ENCODE results near the gene B3GAT2. TPM values are rescaled to one million over a fixed set of nuclear protein-coding genes. Genes with fewer than 3 reads are reported as not detected.

Gene B3GAT2
- total RNA-seq, 1 donor: under 0.01 TPM

DNA sequence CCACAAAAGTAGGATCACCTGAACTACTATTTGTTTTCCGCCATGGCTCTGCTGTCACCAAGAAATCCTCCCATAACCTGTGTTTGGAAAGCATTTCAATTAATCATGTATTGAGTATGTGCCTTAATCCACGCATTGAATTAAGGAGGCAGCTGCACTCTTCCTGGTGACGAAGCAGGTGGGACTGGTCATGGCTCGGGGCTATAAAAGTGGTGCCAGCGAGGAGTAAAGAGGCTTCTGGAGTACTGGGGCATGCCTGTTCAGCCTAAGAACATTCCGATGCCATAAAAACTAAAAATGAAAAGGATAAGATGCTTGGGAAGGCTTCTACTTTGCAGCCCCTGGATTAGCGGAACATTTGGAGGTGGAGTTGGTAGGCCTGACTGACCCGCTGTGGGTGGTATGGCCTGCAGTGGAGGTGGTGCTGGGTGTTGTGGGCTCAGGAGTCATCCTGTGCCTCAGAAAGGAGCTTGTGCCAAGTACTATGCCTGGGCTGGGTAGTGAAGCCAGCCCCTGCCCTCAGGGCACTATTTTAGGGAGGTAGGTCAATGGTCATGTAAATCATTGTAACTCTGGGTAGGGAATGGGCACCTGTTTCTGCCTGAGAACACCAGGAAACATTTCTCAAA lies 110.5 kb downstream of the B3GAT2 start:
- DNase-seq (ENCODE audit: low read depth): no peak
- TF ChIP-seq, protein P1, sequence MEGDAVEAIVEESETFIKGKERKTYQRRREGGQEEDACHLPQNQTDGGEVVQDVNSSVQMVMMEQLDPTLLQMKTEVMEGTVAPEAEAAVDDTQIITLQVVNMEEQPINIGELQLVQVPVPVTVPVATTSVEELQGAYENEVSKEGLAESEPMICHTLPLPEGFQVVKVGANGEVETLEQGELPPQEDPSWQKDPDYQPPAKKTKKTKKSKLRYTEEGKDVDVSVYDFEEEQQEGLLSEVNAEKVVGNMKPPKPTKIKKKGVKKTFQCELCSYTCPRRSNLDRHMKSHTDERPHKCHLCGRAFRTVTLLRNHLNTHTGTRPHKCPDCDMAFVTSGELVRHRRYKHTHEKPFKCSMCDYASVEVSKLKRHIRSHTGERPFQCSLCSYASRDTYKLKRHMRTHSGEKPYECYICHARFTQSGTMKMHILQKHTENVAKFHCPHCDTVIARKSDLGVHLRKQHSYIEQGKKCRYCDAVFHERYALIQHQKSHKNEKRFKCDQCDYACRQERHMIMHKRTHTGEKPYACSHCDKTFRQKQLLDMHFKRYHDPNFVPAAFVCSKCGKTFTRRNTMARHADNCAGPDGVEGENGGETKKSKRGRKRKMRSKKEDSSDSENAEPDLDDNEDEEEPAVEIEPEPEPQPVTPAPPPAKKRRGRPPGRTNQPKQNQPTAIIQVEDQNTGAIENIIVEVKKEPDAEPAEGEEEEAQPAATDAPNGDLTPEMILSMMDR (IDR thresholded peaks at IDR 0.05; ENCODE audit: insufficient read depth, low read depth, low read length): no peak
- H3K4me3 ChIP-seq (ENCODE audit: low read depth, low read length): no peak overlapping the region

DNA sequence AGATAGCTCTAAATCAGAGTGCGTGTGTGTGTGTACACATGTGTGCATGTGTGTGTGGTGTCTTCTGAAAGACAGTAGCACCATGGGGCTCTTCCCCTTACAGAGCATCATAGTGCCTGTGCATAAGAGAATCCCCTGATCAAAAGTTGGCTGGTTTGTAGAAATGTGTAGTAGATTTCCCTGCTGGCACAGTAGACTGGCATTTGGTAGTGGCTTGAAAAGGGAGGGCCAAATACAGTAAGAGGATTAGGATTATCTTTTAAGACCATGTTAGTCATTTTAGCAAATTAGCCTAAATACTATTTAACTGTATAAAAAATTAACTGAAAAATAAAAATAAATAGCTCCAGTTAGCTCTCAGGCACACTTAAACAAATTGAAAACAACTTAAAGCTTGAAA lies 112.6 kb downstream of the B3GAT2 start:
- H3K4me3 ChIP-seq (ENCODE audit: low read depth, low read length): no peak overlapping the region
- no peak for DNase-seq (ENCODE audit: low read depth)
- TF ChIP-seq, protein P1 (IDR thresholded peaks at IDR 0.05; ENCODE audit: insufficient read depth, low read depth, low read length): no peak

DNA sequence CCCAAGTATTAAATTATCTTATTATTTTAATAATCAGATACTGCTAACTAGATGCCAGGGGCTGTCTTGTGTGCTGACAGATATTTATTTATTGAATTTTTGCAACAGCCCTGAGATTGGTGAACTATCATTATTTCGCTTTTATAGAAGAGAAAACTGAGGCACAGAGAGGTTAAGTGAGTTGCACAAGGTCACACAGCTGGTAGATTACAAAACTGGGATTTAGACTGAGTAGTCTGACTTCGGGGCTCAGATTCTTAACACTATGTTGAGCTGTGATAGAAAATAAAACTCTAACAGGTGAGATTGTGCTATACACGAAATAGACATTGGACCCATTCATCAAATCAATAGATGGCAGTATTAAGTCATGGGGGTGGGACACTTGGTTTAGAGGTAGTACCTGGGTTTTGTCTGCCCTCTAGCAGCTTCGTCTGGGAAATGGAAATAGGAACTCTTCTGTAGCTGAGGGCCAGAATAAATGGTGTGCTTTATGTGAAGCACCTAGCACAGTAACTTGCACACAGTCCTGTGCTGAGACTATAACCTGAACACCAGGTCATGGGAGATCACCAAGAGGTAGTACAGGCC lies 113.4 kb downstream of the B3GAT2 start:
- no peak for DNase-seq (ENCODE audit: low read depth)
- TF ChIP-seq, protein P1 (IDR thresholded peaks at IDR 0.05; ENCODE audit: insufficient read depth, low read depth, low read length): no peak
- H3K4me3 ChIP-seq (ENCODE audit: low read depth, low read length): no peak overlapping the region

GRCh38 chr6:70842541-70842940 lies 114.3 kb downstream of the B3GAT2 start:
- TF ChIP-seq, protein P1 (IDR thresholded peaks at IDR 0.05; ENCODE audit: insufficient read depth, low read depth, low read length): no peak
- no peak overlapping the region for H3K4me3 ChIP-seq (ENCODE audit: low read depth, low read length)
- no peak for DNase-seq (ENCODE audit: low read depth)

GRCh38 chr6:70841112-70841511 lies 115.7 kb downstream of the B3GAT2 start:
- no peak for DNase-seq (ENCODE audit: low read depth)
- H3K4me3 ChIP-seq (ENCODE audit: low read depth, low read length): no peak overlapping the region
- TF ChIP-seq, protein P1 (IDR thresholded peaks at IDR 0.05; ENCODE audit: insufficient read depth, low read depth, low read length): no peak

- no peak for DNase-seq (ENCODE audit: low read depth)
- TF ChIP-seq, protein P1 (IDR thresholded peaks at IDR 0.05; ENCODE audit: insufficient read depth, low read depth, low read length): no peak
- H3K4me3 ChIP-seq (ENCODE audit: low read depth, low read length): no peak overlapping the region
These were observed 117.3 kb downstream of the B3GAT2 start for GRCh38 chr6:70839286-70840266.
